Measurements from ENCODE around the gene HOXA5.

- TF ChIP-seq CTCF (IDR thresholded peaks at IDR 0.05), result no peak
- TF ChIP-seq ZFX (IDR thresholded peaks at IDR 0.05; ENCODE audit: borderline replicate concordance), result no peak
Measured at GRCh38 chr7:27124902-27125689, 18.4 kb downstream of the HOXA5 start.

All from 22Rv1 (cell line).